Tibial artery (tissue), 4 donors: ENCODE measurements around the gene SNCA.

Source experiments
- DNase-seq, 2 donors: peaks; one replicate each; pipeline ENCODE4 v3.0.0-alpha.2; 2019
- H3K27ac ChIP-seq, 2 donors: fragments of 200-600 bp; sonication (generic) in 1 of 2; 1 replicate in 1 of 2; 2 replicates in 1 of 2; pipeline ENCODE4 v1.5.1; 2018 to 2019; ENCODE audit warnings: mild to moderate bottlenecking in 1 of 2
- H3K27me3 ChIP-seq, 2 donors: fragments of 200-600 bp; sonication (generic) in 1 of 2; one replicate each; pipeline versions ENCODE4 v1.5.1 to v1.6.0; 2016 to 2019
- H3K36me3 ChIP-seq, 3 donors: fragments of 200-600 bp; sonication (generic) in 2 of 3; one replicate each; pipeline ENCODE4 v1.5.1; 2016 to 2019; ENCODE audit warnings: mild to moderate bottlenecking in 2 of 3
- H3K4me1 ChIP-seq, 4 donors: fragments of 200-600 bp; sonication (generic) in 2 of 4; 1 replicate in 3 of 4; 2 replicates in 1 of 4; pipeline ENCODE4 v1.5.1; 2016 to 2019
- H3K4me3 ChIP-seq, 2 donors: fragments of 200-600 bp; sonication (generic) in 1 of 2; 1 replicate in 1 of 2; 2 replicates in 1 of 2; pipeline ENCODE4 v1.5.1; 2018 to 2019; ENCODE audit warnings: mild to moderate bottlenecking in 2 of 2
- H3K9me3 ChIP-seq, 3 donors: fragments of 200-600 bp; sonication (generic) in 1 of 3; one replicate each; pipeline ENCODE4 v1.5.1; 2016 to 2019
- intact Hi-C: fragments of 100-400 bp; cut with DNase I; formaldehyde crosslinking; loops from one replicate; pipeline ENCODE4 v1.15.0; 2023; ENCODE audit warnings: low total_unique reads
- TF ChIP-seq, protein P1 (sequence below), 2 experiments: fragments of 200-600 bp in 1 of 2; fragments of 450-650 bp in 1 of 2; IDR thresholded peaks; one replicate each; pipeline ENCODE4 v1.5.1; 2017 to 2019; ENCODE audit warnings: antibody characterized with exemption in 2 of 2, mild to moderate bottlenecking in 1 of 2, moderate library complexity in 1 of 2

SNCA gene

DNA sequence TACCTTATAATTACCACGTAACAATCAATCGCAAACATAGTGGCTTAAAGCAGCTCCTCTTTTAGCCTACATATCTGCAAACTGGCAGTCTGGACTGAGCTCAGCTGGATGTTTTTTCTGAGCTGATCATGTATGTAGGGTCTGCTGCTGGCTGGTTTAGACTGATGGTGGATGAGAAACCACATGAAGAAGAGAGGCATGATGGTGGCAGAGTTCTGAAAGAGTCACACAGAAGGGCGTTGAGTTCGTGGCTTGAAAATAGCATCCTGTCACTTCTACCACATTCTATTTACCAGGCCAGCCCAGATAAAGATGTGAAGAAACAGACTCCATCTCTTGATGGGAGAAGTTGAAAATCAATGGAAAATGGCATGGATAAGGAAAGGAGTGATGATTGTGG is 151.3 kb downstream of the SNCA start:
- Histone ChIP-seq H3K9me3 (no peaks in the 10 kb centered on the region), H3K36me3 (no peaks in the 10 kb centered on the region), H3K27ac (no peak overlapping the region), H3K4me3 (no peak overlapping the region), H3K27me3 (no peaks in the 10 kb centered on the region), H3K4me1 (no peaks in the 10 kb centered on the region)
- DNase-seq: no peak
- TF ChIP-seq, protein P1, sequence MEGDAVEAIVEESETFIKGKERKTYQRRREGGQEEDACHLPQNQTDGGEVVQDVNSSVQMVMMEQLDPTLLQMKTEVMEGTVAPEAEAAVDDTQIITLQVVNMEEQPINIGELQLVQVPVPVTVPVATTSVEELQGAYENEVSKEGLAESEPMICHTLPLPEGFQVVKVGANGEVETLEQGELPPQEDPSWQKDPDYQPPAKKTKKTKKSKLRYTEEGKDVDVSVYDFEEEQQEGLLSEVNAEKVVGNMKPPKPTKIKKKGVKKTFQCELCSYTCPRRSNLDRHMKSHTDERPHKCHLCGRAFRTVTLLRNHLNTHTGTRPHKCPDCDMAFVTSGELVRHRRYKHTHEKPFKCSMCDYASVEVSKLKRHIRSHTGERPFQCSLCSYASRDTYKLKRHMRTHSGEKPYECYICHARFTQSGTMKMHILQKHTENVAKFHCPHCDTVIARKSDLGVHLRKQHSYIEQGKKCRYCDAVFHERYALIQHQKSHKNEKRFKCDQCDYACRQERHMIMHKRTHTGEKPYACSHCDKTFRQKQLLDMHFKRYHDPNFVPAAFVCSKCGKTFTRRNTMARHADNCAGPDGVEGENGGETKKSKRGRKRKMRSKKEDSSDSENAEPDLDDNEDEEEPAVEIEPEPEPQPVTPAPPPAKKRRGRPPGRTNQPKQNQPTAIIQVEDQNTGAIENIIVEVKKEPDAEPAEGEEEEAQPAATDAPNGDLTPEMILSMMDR (IDR thresholded peaks at IDR 0.05): no peak
- intact Hi-C loops: no loop called here

DNA sequence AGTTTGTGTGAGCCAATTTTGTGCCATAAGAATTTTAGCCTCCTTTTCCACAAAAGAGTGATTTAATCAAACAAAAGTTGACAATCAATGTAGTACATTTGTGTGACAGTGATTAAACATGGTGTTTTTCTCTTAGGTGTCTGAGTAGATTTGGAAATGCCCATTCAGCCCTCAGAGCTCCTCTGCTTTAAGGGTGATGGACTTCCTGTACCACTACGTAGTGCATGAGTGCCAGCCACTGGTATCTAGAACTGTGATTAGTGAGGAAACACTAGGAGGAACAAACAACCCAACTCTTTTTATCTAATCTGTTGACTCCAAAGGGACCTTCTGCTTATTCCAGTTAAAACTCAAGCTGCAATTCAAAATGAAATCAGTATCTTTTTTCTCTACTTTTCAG is 151.7 kb downstream of the SNCA start:
- intact Hi-C loops: no loop called here
- H3K4me1 ChIP-seq: no peaks in the 10 kb centered on the region
- no peaks in the 10 kb centered on the region for H3K36me3 ChIP-seq
- no peak overlapping the region for H3K4me3 ChIP-seq
- no peak for DNase-seq
- no peaks in the 10 kb centered on the region for H3K27me3 ChIP-seq
- TF ChIP-seq, protein P1 (IDR thresholded peaks at IDR 0.05): no peak
- no peaks in the 10 kb centered on the region for H3K9me3 ChIP-seq
- no peak overlapping the region for H3K27ac ChIP-seq

DNA sequence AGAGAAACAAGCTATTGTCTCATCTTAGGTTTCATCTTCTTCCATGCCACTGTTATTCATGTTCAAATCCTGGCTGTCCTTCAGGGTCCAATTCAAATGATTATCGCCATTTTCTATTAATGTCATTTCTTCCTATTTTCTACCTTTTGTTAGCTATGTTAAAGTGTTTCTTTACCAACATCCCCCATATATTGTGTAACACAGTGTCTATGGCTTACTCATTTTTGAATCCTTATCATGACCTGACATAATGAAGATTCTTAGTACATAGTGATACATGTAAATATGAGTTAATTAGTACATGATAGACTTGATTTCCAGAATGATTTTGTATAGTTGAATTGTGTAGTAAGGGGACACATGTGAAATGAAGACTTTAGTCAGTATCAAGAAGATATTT is 152.4 kb downstream of the SNCA start:
- no peak for DNase-seq
- H3K27ac ChIP-seq: no peak overlapping the region
- no peaks in the 10 kb centered on the region for H3K4me1 ChIP-seq
- H3K4me3 ChIP-seq: no peak overlapping the region
- intact Hi-C loops: no loop called here
- H3K36me3 ChIP-seq: no peaks in the 10 kb centered on the region
- TF ChIP-seq, protein P1 (IDR thresholded peaks at IDR 0.05): no peak
- H3K27me3 ChIP-seq: no peaks in the 10 kb centered on the region
- no peaks in the 10 kb centered on the region for H3K9me3 ChIP-seq

DNA sequence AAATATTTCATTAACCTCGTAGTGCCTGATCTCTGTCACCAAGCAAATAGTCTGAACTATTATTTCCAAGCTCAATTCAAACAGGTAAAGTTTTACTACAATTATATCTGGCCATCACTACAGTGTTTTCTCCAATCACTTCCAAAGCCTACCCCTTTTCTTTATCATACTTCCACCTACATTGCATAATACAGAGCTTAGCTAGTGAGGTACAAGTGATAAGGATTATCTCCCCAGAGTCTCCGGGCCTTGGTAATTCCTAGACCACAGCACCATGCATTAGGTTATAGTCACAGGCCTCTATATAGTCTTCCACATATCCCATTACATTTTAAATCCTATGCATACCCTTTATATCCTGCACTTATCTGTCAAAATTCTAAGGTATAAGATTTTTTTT is 154.2 kb downstream of the SNCA start:
- TF ChIP-seq, protein P1 (IDR thresholded peaks at IDR 0.05): no peak
- no peaks in the 10 kb centered on the region for H3K36me3 ChIP-seq
- no peaks in the 10 kb centered on the region for H3K27me3 ChIP-seq
- H3K4me3 ChIP-seq: no peak overlapping the region
- intact Hi-C loops: no loop called here
- H3K27ac ChIP-seq: no peak overlapping the region
- no peaks in the 10 kb centered on the region for H3K9me3 ChIP-seq
- no peaks in the 10 kb centered on the region for H3K4me1 ChIP-seq
- no peak for DNase-seq

DNA sequence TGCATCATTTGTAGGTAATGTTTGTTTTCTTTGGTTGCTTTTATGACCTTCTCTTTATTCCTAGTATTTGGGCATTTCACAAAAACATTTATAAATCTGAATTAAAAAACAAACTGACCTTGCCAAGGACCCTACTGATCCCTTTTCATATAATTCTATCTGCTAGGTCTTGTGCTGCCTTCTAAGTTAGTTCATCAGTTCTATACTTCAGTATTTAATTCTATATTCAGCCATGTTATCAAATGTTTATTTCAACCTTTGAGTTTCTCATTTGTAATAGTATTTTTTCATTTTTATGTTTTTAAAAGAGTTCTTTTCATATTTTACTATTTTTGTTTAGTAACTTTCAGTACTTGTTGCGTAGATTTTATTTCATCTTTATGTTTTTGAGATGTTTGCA is 155.3 kb downstream of the SNCA start:
- intact Hi-C loops: no loop called here
- no peak for DNase-seq
- H3K27me3 ChIP-seq: no peaks in the 10 kb centered on the region

More for the DNA sequence above, 155.3 kb downstream of the SNCA start:
- Histone ChIP-seq H3K27ac (no peak overlapping the region), H3K36me3 (no peaks in the 10 kb centered on the region), H3K4me1 (no peaks in the 10 kb centered on the region), H3K9me3 (peaks cover 0 to 3% (median 0%) of the 10 kb centered on the region in 3 donors), H3K4me3 (no peak overlapping the region)
- TF ChIP-seq, protein P1 (IDR thresholded peaks at IDR 0.05): no peak
